Nephron progenitor cell (in vitro differentiated cells): ENCODE measurements around the gene TCERG1L.
A peak's percentile ranks its signal among the peaks of the same experiment; 100 is the strongest.

ENCODE experiments used
- DNase-seq: peaks from one replicate; pipeline ENCODE4 v3.0.0; 2021
- H3K27ac Mint-ChIP-seq: 2 replicates; pipeline ENCODE4 v1.8.0; 2021; ENCODE audit warnings: mild to moderate bottlenecking, moderate library complexity, mixed read lengths
- H3K27me3 Mint-ChIP-seq: 2 replicates; pipeline ENCODE4 v1.8.0; 2021; ENCODE audit warnings: mild to moderate bottlenecking, low read depth, mixed read lengths; ENCODE audit not compliant: poor library complexity
- H3K36me3 Mint-ChIP-seq: 2 replicates; pipeline ENCODE4 v1.8.0; 2021; ENCODE audit warnings: low read depth, mixed read lengths
- H3K4me1 Mint-ChIP-seq: 2 replicates; pipeline ENCODE4 v1.8.0; 2021; ENCODE audit warnings: mixed read lengths
- H3K4me3 Mint-ChIP-seq: 2 replicates; pipeline ENCODE4 v1.8.0; 2021; ENCODE audit warnings: mild to moderate bottlenecking, moderate library complexity, mixed read lengths
- H3K9me3 Mint-ChIP-seq: 2 replicates; pipeline ENCODE4 v1.8.0; 2021; ENCODE audit warnings: mild to moderate bottlenecking, moderate library complexity, mixed read lengths
- TF ChIP-seq, protein P1 (sequence below): fragments of 200-600 bp; sonication (generic); IDR thresholded peaks from 2 replicates; pipeline ENCODE4 v1.5.0; 2021; ENCODE audit warnings: antibody characterized with exemption

Gene TCERG1L

GRCh38 chr10:131204406-131205152 is 106.9 kb downstream of the TCERG1L start:
- Mint-ChIP-seq H3K4me3 (no peak overlapping the region), H3K27me3 (peaks cover 16% of the 10 kb centered on the region)
- no peak for DNase-seq

DNA sequence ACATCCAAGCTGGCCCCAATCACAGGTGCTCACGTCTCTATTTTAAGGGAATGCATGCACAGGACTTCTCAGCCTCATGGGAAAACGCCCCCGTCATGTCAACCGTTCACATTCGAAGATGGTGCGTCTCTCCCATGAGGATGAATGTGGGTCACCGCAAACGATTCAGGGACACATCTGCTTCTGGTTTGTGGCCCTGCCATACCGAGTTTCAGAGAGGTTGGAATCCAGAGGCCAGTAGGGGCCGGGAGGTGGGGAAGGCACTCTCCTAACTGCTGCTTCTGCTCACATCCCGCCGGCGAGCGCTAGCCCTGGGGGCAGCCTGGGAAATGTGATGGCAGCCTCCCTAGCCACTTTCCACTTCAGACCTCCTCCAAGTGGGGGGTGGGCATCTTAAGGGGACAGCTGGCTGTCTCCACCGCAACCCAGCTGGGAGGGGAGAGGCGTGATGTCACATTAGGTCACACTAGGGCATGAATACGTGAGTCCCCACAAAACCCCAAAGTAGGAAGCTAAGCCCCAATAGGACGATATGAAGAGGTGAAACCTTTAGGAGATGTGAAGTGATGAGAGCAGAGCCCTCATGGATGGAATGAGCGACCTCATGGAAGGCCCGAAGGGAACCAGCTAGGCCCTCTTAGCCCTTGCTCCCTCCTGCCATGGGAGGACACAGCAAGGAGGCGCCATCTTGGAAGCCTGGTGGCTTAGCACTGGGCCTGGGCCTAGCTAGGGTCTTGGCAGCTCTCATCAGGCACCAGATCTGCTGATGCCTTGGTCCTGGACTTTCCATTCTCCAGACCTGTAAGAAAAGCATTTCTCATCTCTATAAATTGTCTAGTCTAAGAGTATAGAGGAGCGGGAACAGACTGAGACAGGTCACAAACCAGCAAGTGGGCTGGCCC is 107.8 kb downstream of the TCERG1L start:
- Mint-ChIP-seq H3K27me3 (peaks cover 19% of the 10 kb centered on the region), H3K9me3 (peaks cover 2% of the 10 kb centered on the region), H3K4me3 (no peak overlapping the region), H3K27ac (no peak overlapping the region), H3K36me3 (no peaks in the 10 kb centered on the region), H3K4me1 (peaks cover 36% of the 10 kb centered on the region)
- TF ChIP-seq, protein P1, sequence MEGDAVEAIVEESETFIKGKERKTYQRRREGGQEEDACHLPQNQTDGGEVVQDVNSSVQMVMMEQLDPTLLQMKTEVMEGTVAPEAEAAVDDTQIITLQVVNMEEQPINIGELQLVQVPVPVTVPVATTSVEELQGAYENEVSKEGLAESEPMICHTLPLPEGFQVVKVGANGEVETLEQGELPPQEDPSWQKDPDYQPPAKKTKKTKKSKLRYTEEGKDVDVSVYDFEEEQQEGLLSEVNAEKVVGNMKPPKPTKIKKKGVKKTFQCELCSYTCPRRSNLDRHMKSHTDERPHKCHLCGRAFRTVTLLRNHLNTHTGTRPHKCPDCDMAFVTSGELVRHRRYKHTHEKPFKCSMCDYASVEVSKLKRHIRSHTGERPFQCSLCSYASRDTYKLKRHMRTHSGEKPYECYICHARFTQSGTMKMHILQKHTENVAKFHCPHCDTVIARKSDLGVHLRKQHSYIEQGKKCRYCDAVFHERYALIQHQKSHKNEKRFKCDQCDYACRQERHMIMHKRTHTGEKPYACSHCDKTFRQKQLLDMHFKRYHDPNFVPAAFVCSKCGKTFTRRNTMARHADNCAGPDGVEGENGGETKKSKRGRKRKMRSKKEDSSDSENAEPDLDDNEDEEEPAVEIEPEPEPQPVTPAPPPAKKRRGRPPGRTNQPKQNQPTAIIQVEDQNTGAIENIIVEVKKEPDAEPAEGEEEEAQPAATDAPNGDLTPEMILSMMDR: no peak
- DNase-seq: no peak

More at GRCh38 chr10:131204406-131205152, 106.9 kb downstream of the TCERG1L start:
- peaks cover 29% of the 10 kb centered on the region for H3K4me1 Mint-ChIP-seq
- peaks cover 2% of the 10 kb centered on the region for H3K9me3 Mint-ChIP-seq
- no peak overlapping the region for H3K27ac Mint-ChIP-seq
- TF ChIP-seq, protein P1: no peak
- H3K36me3 Mint-ChIP-seq: no peaks in the 10 kb centered on the region

GRCh38 chr10:131202990-131203389 is 108.5 kb downstream of the TCERG1L start:
- DNase-seq: peak; percentile 33
- Mint-ChIP-seq H3K27me3 (peaks cover 22% of the 10 kb centered on the region), H3K4me3 (no peak overlapping the region), H3K9me3 (peaks cover 2% of the 10 kb centered on the region), H3K4me1 (peaks cover 39% of the 10 kb centered on the region), H3K36me3 (no peaks in the 10 kb centered on the region), H3K27ac (no peak overlapping the region)
- TF ChIP-seq, protein P1: no peak

DNA sequence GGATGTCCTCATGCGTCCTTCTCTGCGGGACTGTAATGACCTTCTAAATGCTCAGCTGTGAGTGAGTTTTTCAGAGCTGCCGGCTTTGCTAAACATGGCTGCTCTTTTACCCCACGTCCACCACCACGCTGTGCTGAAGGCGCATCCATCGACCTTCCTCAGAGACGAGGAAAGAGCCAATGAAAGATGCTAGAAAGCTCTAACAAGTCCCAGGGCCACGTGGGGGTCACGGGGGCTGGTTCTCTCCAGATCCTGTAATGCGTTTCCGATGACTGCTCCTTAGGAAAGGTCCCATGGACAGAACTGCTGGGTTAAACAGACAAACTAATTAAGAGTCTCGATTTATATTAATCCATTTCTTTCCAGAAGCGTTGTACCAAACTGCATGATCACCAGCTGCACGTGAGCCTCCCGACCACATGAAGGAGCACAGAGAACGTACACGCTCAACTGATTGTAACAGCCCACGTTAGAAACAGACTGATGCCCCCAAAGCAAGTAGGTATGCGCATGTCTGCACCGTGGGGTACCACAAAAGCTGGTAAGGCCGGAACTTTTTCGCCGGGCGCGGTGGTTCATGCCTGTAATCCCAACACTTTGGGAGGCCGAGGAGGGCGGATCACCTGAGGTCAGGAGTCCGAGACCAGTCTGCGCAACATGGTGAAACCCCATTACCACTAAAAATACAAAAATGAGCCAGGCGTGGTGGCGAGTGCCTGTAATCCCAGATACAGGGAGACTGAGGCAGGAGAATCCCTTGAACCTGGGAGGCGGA is 109.6 kb downstream of the TCERG1L start:
- Mint-ChIP-seq H3K4me3 (no peak overlapping the region), H3K9me3 (peaks cover 2% of the 10 kb centered on the region), H3K36me3 (no peaks in the 10 kb centered on the region), H3K27ac (no peak overlapping the region), H3K27me3 (peaks cover 33% of the 10 kb centered on the region), H3K4me1 (peaks cover 36% of the 10 kb centered on the region)
- TF ChIP-seq, protein P1: no peak
- DNase-seq: no peak

- no peak overlapping the region for H3K4me3 Mint-ChIP-seq
- H3K27me3 Mint-ChIP-seq: peaks cover 35% of the 10 kb centered on the region
- DNase-seq: no peak
- no peak overlapping the region for H3K27ac Mint-ChIP-seq
- peaks cover 36% of the 10 kb centered on the region for H3K4me1 Mint-ChIP-seq
- no peaks in the 10 kb centered on the region for H3K36me3 Mint-ChIP-seq
- TF ChIP-seq, protein P1: no peak
- peaks cover 2% of the 10 kb centered on the region for H3K9me3 Mint-ChIP-seq
Observed at GRCh38 chr10:131200856-131201470, 110.6 kb downstream of the TCERG1L start.
